GM13977 (cell line): ENCODE results near the gene CTSA.
"Not testable (repeated sequence)": the region's sequence is repeated elsewhere in the genome, so short reads cannot be mapped to it uniquely, and the experiment has no call there.

ENCODE experiments used
- DNase-seq: peaks from one replicate; pipeline ENCODE4 v3.0.0; 2012; ENCODE audit warnings: low spot score
- in situ Hi-C: fragments of 300-500 bp; cut with MboI; formaldehyde crosslinking; loops from one replicate; pipeline ENCODE4 v1.12.0; 2022; ENCODE audit warnings: low sequenced_read_pairs, low pct_unique_long_range_greater_than_20kb, mixed read lengths, inconsistent platforms; ENCODE audit not compliant: unreplicated experiment
- TF ChIP-seq, protein P1 (sequence below): IDR thresholded peaks from 2 replicates; pipeline ENCODE4 v1.5.1; 2012; ENCODE audit warnings: mild to moderate bottlenecking, control low read depth; ENCODE audit not compliant: insufficient read depth; ENCODE audit errors: extremely low read depth, missing control alignments

Gene CTSA

DNA sequence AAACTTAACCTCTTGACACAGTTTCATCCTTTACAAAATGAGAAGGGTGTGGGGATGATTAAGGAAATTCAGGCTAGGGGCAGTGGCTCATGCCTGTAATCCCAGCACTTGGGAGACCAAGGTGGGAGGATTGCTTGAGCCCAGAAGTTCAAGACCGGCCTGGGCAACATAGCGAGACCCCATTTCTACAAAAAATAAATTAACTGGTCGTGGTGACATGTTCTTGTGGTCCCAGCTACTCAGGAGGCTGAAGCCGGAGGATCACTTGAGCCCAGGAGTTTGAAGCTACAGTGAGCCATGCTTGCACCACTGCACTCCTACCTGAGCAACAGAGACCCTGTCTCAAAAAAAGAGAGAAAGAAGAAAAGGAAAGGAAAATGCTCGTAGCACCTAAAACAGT, 24.7 kb upstream of the CTSA start:
- in situ Hi-C loops: no loop called here
- TF ChIP-seq, protein P1, sequence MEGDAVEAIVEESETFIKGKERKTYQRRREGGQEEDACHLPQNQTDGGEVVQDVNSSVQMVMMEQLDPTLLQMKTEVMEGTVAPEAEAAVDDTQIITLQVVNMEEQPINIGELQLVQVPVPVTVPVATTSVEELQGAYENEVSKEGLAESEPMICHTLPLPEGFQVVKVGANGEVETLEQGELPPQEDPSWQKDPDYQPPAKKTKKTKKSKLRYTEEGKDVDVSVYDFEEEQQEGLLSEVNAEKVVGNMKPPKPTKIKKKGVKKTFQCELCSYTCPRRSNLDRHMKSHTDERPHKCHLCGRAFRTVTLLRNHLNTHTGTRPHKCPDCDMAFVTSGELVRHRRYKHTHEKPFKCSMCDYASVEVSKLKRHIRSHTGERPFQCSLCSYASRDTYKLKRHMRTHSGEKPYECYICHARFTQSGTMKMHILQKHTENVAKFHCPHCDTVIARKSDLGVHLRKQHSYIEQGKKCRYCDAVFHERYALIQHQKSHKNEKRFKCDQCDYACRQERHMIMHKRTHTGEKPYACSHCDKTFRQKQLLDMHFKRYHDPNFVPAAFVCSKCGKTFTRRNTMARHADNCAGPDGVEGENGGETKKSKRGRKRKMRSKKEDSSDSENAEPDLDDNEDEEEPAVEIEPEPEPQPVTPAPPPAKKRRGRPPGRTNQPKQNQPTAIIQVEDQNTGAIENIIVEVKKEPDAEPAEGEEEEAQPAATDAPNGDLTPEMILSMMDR: no peak
- DNase-seq: no peak

DNA sequence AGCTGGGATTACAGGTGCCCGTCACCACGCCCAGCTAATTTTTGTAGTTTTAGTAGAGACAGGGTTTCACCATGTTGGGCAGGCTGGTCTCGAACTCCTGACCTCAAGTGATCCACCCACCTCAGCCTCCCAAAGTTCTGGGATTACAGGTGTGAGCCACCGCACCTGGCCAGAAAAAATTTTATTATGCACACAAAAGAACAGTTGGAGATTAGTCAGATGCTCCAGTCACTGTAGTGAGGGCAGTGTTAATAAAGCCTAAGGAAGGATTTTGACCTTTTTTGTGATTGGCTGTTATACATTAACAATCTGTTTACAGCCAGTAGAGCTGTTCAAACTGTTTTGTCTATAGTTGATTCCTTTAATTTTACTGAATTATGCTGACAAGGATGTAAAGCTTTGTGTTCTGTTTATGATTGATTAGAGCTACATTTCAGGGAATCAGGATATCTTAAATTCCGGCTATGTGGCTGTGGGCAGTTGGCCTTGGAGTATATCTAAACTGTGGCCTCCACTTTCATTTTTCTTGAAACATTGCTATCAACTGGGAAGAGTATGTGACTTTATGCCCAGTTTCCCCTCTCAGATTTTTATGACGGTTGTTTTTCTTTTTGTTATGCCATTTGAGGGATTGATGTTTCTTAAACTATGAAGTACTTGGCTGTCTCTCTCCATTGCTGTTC, 23.9 kb upstream of the CTSA start:
- in situ Hi-C loops: no loop called here
- no peak for DNase-seq
- TF ChIP-seq, protein P1: no peak

DNA sequence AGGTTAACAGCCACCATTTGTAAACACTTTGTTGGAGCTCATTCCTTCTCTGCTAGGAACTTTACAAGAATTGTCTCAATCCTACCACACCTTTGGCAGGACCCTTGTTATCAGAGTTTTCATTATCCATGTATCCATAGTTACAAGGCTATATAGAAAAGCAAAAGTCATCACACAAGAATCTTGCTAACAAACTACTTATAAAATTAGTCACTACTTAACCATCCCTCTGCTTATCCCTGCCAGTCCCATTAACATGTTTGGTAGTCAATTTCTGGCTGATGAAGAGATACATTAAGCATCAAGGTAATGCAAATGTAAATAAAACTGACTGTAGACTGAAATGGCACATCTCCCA, 23.3 kb upstream of the CTSA start:
- in situ Hi-C loops: no loop called here
- TF ChIP-seq, protein P1: no peak
- DNase-seq: no peak

DNA sequence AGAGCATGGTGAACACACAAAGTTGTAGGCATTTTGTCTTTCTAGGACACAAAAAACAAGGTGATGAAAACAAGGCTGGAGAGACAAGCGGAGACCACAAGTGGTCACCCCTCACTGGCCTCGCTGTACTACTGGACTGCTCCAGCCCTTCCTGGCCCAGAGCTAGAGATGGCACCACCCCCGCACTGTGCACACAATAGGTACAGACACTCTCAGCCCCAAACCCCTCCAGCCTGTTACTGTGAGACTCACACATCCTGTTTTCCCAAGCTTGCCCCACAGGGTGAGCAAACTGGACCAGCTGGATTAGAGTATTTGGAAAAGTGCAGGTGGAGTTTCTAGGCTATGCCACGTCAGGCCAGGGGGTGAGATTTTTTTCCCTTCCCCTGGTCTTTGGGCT, 18.5 kb upstream of the CTSA start:
- DNase-seq: no peak
- TF ChIP-seq, protein P1: no peak
- in situ Hi-C loops: no loop called here

DNA sequence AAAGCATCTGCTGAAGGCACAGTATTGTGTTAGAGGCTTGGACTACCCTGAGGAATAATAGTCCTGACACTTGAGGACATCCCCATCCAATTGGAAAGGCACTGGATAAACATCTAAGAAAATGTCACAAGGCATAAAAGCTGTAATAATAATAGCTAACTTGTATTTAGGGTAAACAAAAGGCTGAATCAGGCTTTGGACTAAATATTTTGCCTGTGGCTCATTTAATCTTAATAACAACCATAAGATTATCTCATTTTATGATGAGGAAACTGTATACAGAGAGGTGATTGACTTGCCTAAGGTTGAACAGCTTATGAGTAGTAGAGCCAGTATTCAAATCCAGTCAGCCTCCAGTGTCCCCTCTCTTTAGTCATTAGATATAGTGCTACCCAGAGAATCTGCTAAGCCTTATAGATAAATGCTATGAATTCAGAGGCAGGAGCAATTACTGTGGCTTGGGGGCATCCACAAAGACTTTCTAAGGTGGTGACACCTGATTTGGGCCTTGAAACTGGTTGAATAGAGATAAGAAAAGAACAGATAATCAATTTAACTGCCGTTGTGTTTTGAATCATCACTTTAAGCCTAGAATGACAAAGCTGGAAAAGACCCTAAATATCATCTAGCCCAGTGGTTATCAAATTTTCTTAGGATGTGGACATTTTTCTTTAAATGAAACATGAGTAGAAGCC, 17.6 kb upstream of the CTSA start:
- DNase-seq: no peak
- TF ChIP-seq, protein P1: no peak
- in situ Hi-C loops: no loop called here

DNA sequence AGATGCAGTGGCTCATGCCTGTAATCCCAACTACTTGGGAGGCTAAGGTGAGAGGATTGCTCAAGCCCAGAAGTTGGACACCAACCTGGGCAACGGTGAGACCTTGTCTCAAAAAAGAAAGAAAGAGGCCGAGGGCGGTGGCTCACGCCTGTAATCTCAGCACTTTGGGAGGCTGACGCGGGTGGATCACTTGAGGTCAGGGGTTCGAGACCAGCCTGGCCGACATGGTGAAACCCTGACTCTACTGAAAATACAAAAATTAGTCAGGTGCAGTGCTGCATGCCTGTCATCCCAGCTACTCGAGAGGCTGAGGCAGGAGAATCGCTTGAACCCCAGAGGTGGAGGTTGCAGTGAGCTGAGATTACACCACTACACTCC, 17.0 kb upstream of the CTSA start:
- DNase-seq, in situ Hi-C loops: not testable (repeated sequence)

DNA sequence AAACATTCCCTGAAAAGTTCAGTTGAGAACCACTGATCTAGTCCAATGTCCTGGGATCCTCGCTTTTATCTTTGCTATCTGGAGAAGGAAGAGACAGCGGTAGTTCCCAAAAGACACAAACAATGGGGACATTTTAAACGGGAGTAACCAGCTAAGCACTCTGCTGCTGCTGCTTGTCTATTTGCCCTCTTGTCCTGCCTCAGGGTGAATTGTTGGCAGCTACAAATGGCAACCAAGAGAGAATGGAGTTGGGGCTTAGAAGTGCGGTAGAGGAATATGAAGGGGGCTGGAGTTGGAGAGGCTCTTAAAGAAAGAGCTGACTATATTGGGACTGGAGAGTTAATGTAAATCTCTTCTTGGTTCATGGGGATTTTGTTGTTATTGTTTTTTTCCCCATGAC, 16.6 kb upstream of the CTSA start:
- no peak for DNase-seq
- in situ Hi-C loops: no loop called here
- TF ChIP-seq, protein P1: no peak
